Nephron (organoid): ENCODE results near the gene FBXL16.

Source experiments
- H3K27ac Mint-ChIP-seq, 3 experiments: 2 replicates each; pipeline ENCODE4 v1.8.0; 2020; ENCODE audit warnings: mixed read lengths in 3 of 3, mild to moderate bottlenecking in 2 of 3, moderate library complexity in 1 of 3
- H3K27me3 Mint-ChIP-seq: 2 replicates; pipeline ENCODE4 v1.8.0; 2021; ENCODE audit warnings: low read depth, mild to moderate bottlenecking, moderate library complexity, mixed read lengths
- H3K36me3 Mint-ChIP-seq: 2 replicates; pipeline ENCODE4 v1.8.0; 2020; ENCODE audit warnings: low read depth, mixed read lengths
- H3K4me1 Mint-ChIP-seq: 2 replicates; pipeline ENCODE4 v1.8.0; 2020; ENCODE audit warnings: mixed read lengths
- H3K4me3 Mint-ChIP-seq, 3 experiments: 2 replicates each; pipeline ENCODE4 v1.8.0; 2020; ENCODE audit warnings: mild to moderate bottlenecking in 3 of 3, mixed read lengths in 3 of 3, moderate library complexity in 2 of 3
- H3K9me3 Mint-ChIP-seq: 2 replicates; pipeline ENCODE4 v1.8.0; 2020; ENCODE audit warnings: mixed read lengths
- TF ChIP-seq, protein P1 (sequence below), 3 experiments: fragments of 200-600 bp; sonication (generic); IDR thresholded peaks; one replicate each; pipeline ENCODE4 v1.5.0; 2021; ENCODE audit warnings: antibody characterized with exemption in 3 of 3; ENCODE audit not compliant: unreplicated experiment in 3 of 3

FBXL16 gene

GRCh38 chr16:727291-727977 lies 21.8 kb upstream of the FBXL16 start:
- no peak overlapping the region for H3K27ac Mint-ChIP-seq
- H3K9me3 Mint-ChIP-seq, result no peaks in the 10 kb centered on the region
- H3K4me1 Mint-ChIP-seq, result no peaks in the 10 kb centered on the region
- peaks cover 3% of the 10 kb centered on the region for H3K36me3 Mint-ChIP-seq
- H3K4me3 Mint-ChIP-seq, result peak overlapping the region in 1 of 3 experiments; percentile 35
- TF ChIP-seq, protein P1, sequence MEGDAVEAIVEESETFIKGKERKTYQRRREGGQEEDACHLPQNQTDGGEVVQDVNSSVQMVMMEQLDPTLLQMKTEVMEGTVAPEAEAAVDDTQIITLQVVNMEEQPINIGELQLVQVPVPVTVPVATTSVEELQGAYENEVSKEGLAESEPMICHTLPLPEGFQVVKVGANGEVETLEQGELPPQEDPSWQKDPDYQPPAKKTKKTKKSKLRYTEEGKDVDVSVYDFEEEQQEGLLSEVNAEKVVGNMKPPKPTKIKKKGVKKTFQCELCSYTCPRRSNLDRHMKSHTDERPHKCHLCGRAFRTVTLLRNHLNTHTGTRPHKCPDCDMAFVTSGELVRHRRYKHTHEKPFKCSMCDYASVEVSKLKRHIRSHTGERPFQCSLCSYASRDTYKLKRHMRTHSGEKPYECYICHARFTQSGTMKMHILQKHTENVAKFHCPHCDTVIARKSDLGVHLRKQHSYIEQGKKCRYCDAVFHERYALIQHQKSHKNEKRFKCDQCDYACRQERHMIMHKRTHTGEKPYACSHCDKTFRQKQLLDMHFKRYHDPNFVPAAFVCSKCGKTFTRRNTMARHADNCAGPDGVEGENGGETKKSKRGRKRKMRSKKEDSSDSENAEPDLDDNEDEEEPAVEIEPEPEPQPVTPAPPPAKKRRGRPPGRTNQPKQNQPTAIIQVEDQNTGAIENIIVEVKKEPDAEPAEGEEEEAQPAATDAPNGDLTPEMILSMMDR (IDR thresholded peaks at IDR 0.05; ENCODE audit: unreplicated experiment in 3 of 3), result no peak
- peaks cover 13% of the 10 kb centered on the region for H3K27me3 Mint-ChIP-seq

GRCh38 chr16:726438-727290 lies 21.1 kb upstream of the FBXL16 start, which contains the start of the genes CCDC78 and HAGHL:
Gene CCDC78 (minus strand): TSS chr16:726443. CDS start chr16:726367, 76 bp downstream.
Gene HAGHL (plus strand): TSS chr16:727106. CDS start chr16:727510, 404 bp downstream.
- TF ChIP-seq, protein P1 (IDR thresholded peaks at IDR 0.05; ENCODE audit: unreplicated experiment in 3 of 3), result no peak
- H3K4me1 Mint-ChIP-seq, result no peaks in the 10 kb centered on the region
- peak within 1 kb of the TSS; percentile 22 to 75 (median 47) for H3K4me3 Mint-ChIP-seq
- H3K9me3 Mint-ChIP-seq, result no peaks in the 10 kb centered on the region
- H3K27ac Mint-ChIP-seq, result no peak within 1 kb of the TSS
- peaks cover 13% of the 10 kb centered on the region for H3K27me3 Mint-ChIP-seq
- no peaks in the 10 kb centered on the region for H3K36me3 Mint-ChIP-seq

GRCh38 chr16:726188-726437 lies 20.5 kb upstream of the FBXL16 start:
- peaks cover 13% of the 10 kb centered on the region for H3K27me3 Mint-ChIP-seq
- peak overlapping the region in 1 of 3 experiments; percentile 47 for H3K4me3 Mint-ChIP-seq
- TF ChIP-seq, protein P1 (IDR thresholded peaks at IDR 0.05; ENCODE audit: unreplicated experiment in 3 of 3), result no peak
- H3K36me3 Mint-ChIP-seq, result no peaks in the 10 kb centered on the region
- no peak overlapping the region for H3K27ac Mint-ChIP-seq
- H3K9me3 Mint-ChIP-seq, result no peaks in the 10 kb centered on the region
- H3K4me1 Mint-ChIP-seq, result no peaks in the 10 kb centered on the region

GRCh38 chr16:725463-726187 lies 20.0 kb upstream of the FBXL16 start:
- Mint-ChIP-seq H3K27me3 (peaks cover 13% of the 10 kb centered on the region), H3K4me1 (no peaks in the 10 kb centered on the region), H3K4me3 (peak overlapping the region in 1 of 3 experiments; percentile 19), H3K9me3 (no peaks in the 10 kb centered on the region), H3K27ac (no peak overlapping the region), H3K36me3 (no peaks in the 10 kb centered on the region)
- TF ChIP-seq, protein P1 (IDR thresholded peaks at IDR 0.05; ENCODE audit: unreplicated experiment in 3 of 3), result no peak

DNA sequence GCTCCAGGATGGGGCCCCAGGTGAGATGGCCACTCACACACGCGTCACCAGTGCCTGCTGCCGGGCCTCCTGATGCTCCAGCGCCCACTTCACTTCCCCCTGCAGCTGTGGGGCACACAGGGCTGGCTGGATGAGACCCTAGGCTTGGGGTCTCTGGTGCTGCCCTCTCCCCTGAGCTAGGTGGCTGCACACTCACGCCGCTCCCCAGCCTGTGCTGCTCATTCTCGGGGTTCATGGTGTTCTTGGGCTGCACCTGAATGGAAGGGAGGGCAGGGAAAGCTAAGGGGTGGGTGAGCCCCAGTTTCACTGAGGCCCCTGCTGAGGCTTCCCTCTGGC lies 19.4 kb upstream of the FBXL16 start:
- H3K27ac Mint-ChIP-seq, result no peak overlapping the region
- peaks cover 13% of the 10 kb centered on the region for H3K27me3 Mint-ChIP-seq
- peak overlapping the region; percentile 37 to 71 (median 58) for H3K4me3 Mint-ChIP-seq
- H3K4me1 Mint-ChIP-seq, result peaks cover 5% of the 10 kb centered on the region
- no peaks in the 10 kb centered on the region for H3K36me3 Mint-ChIP-seq
- no peaks in the 10 kb centered on the region for H3K9me3 Mint-ChIP-seq
- TF ChIP-seq, protein P1 (IDR thresholded peaks at IDR 0.05; ENCODE audit: unreplicated experiment in 3 of 3), result no peak
